HepG2 (cell line): ENCODE results near the gene WHAMM. TPM values are rescaled to one million over a fixed set of nuclear protein-coding genes. Genes with fewer than 3 reads are reported as not detected.

ENCODE experiments used
- ARNT2 ChIP-seq: sonication (generic); formaldehyde crosslinking; IDR thresholded peaks from 2 replicates; pipeline ENCODE4 v1.8.0; 2022; ENCODE audit warnings: mild to moderate bottlenecking, low read depth, missing genetic modification reagents, moderate library complexity
- BRF2 ChIP-seq: sonication (generic); formaldehyde crosslinking; IDR thresholded peaks from 2 replicates; pipeline ENCODE4 v1.8.1; 2022; ENCODE audit warnings: mild to moderate bottlenecking, missing genetic modification reagents
- CHCHD3 ChIP-seq: sonication (generic); formaldehyde crosslinking; IDR thresholded peaks from 2 replicates; pipeline ENCODE4 v1.8.0; 2022; ENCODE audit warnings: mild to moderate bottlenecking, missing genetic modification reagents, moderate library complexity
- CSRNP1 ChIP-seq: sonication (generic); formaldehyde crosslinking; IDR thresholded peaks from 2 replicates; pipeline ENCODE4 v1.8.1; 2023; ENCODE audit warnings: mild to moderate bottlenecking, missing genetic modification reagents
- GLMP ChIP-seq: sonication (generic); formaldehyde crosslinking; IDR thresholded peaks from 2 replicates; pipeline ENCODE4 v1.9.0; 2021; ENCODE audit warnings: missing genetic modification reagents, mild to moderate bottlenecking, borderline replicate concordance
- GRHL1 ChIP-seq: sonication (generic); formaldehyde crosslinking; conservative IDR thresholded peaks from 2 replicates; pipeline ENCODE4 v1.8.0; 2022; ENCODE audit warnings: missing genetic modification reagents
- MED8 ChIP-seq: sonication (generic); formaldehyde crosslinking; IDR thresholded peaks from 2 replicates; pipeline ENCODE4 v1.8.1; 2023; ENCODE audit warnings: mild to moderate bottlenecking, missing genetic modification reagents; ENCODE audit not compliant: insufficient replicate concordance
- MEIS2 ChIP-seq: sonication (generic); formaldehyde crosslinking; IDR thresholded peaks from 2 replicates; pipeline ENCODE4 v1.9.0; 2021; ENCODE audit warnings: mild to moderate bottlenecking, missing genetic modification reagents
- PHF5A ChIP-seq: IDR thresholded peaks from one replicate; pipeline ENCODE4 v1.6.1; 2018; ENCODE audit warnings: low read depth, missing genetic modification reagents; ENCODE audit not compliant: unreplicated experiment
- SP1 ChIP-seq, 2 experiments: fragments of 450-650 bp in 1 of 2; sonication (generic) in 1 of 2; formaldehyde crosslinking in 1 of 2; IDR thresholded peaks; 2 replicates each; pipeline versions ENCODE4 v1.4.0 to v1.6.1; 2016 to 2020; ENCODE audit warnings: missing genetic modification reagents in 1 of 2
- TOE1 ChIP-seq: sonication (generic); formaldehyde crosslinking; IDR thresholded peaks from 2 replicates; pipeline ENCODE4 v1.4.0; 2020; ENCODE audit warnings: mild to moderate bottlenecking, missing genetic modification reagents
- ZBTB46 ChIP-seq: sonication (generic); formaldehyde crosslinking; IDR thresholded peaks from 2 replicates; pipeline ENCODE4 v1.4.0; 2020; ENCODE audit warnings: mild to moderate bottlenecking, missing genetic modification reagents, borderline replicate concordance
- ZNF124 ChIP-seq: sonication (generic); formaldehyde crosslinking; IDR thresholded peaks from 2 replicates; pipeline ENCODE4 v1.4.0; 2020; ENCODE audit warnings: missing genetic modification reagents
- ZNF143 ChIP-seq: sonication (generic); formaldehyde crosslinking; IDR thresholded peaks from 2 replicates; pipeline ENCODE4 v1.4.0; 2020; ENCODE audit warnings: missing genetic modification reagents
- ZNF326 ChIP-seq: sonication (generic); formaldehyde crosslinking; IDR thresholded peaks from 2 replicates; pipeline ENCODE4 v1.4.0; 2020; ENCODE audit warnings: missing genetic modification reagents, borderline replicate concordance
- ZNF367 ChIP-seq: sonication (generic); formaldehyde crosslinking; IDR thresholded peaks from 2 replicates; pipeline ENCODE4 v1.4.0; 2020; ENCODE audit warnings: missing genetic modification reagents, borderline replicate concordance
- ZNF546 ChIP-seq: sonication (generic); formaldehyde crosslinking; conservative IDR thresholded peaks from 2 replicates; pipeline ENCODE4 v1.8.1; 2023; ENCODE audit warnings: mild to moderate bottlenecking, missing genetic modification reagents
- ZNF549 ChIP-seq: sonication (generic); formaldehyde crosslinking; IDR thresholded peaks from 2 replicates; pipeline ENCODE4 v1.5.0; 2020; ENCODE audit warnings: missing genetic modification reagents
- ZNF816 ChIP-seq: sonication (generic); formaldehyde crosslinking; IDR thresholded peaks from 2 replicates; pipeline ENCODE4 v1.8.0; 2022; ENCODE audit warnings: missing genetic modification reagents, mild to moderate bottlenecking, borderline replicate concordance
- polyA plus RNA-seq, 8 experiments: library from polyadenylated mRNA; depleted of rRNA in 3 of 8; stranded (reverse) in 7 of 8; unstranded in 1 of 8; fragments of >200 nt; fragmentation: Illumina TruSeq in 4 of 8; extraction: Trizol in 4 of 8; gene quantifications; 2 replicates each; pipeline versions ENCODE4 v1.2.1 to v1.2.3, GENCODE V29; 2011 to 2016; ENCODE audit warnings: low read depth in 4 of 8, missing spikeins in 1 of 8, mixed read lengths in 1 of 8; ENCODE audit not compliant: insufficient read depth in 1 of 8
- total RNA-seq, 5 experiments: library from RNA; depleted of rRNA; stranded (reverse); fragments of >200 nt; fragmentation: Illumina TruSeq; extraction: Trizol; gene quantifications; 2 replicates each; pipeline ENCODE4 v1.2.3, GENCODE V29; 2016; ENCODE audit warnings: low read depth in 1 of 5

WHAMM gene
- total and polyA plus RNA-seq, 2 of the 13 experiments (the other 11 are each of a cell fraction or from before 2014, with no cell fraction given) = 2.9 to 3.0 TPM

- no peak for TF ChIP-seq SP1 (IDR thresholded peaks at IDR 0.05)
- TF ChIP-seq SP1 (CRISPR knock-in tag; IDR thresholded peaks at IDR 0.05) = peak; percentile 25; the same call in 1 of the 2 replicates
- TF ChIP-seq ZNF549 = no peak; the same call in 1 of the 2 replicates
- no peak for TF ChIP-seq ZNF326 (CRISPR knock-in tag)
- TF ChIP-seq MED8 (CRISPR knock-in tag) = no peak
- TF ChIP-seq GRHL1 = no peak
- TF ChIP-seq MEIS2 (CRISPR knock-in tag) = peak; percentile 67; the same call in 1 of the 2 replicates
- no peak for TF ChIP-seq ZBTB46
- TF ChIP-seq ARNT2 (CRISPR knock-in tag) = no peak; the same call in 1 of the 2 replicates
- TF ChIP-seq ZNF816 (CRISPR knock-in tag) = no peak
- TF ChIP-seq PHF5A (CRISPR knock-in tag) = no peak
- no peak for TF ChIP-seq ZNF124 (CRISPR knock-in tag)
- TF ChIP-seq TOE1 = no peak
- no peak for TF ChIP-seq BRF2
- no peak for TF ChIP-seq CHCHD3
- no peak for TF ChIP-seq CSRNP1
- TF ChIP-seq ZNF546 (CRISPR knock-in tag) = no peak
- TF ChIP-seq ZNF367 = 0 out of 2 replicates have a peak, but pooled peaks have one; percentile 41
- TF ChIP-seq GLMP (CRISPR knock-in tag) = no peak
- TF ChIP-seq ZNF143 (CRISPR knock-in tag) = peak; percentile 77
Measured at GRCh38 chr15:82809308-82810060, at the start of gene WHAMM (continued).
